ENCODE measurements around the gene SLC2A2.

The SLC2A2 gene

GRCh38 chr3:171026597-171027293 lies at the start of gene SLC2A2:
SLC2A2 (minus strand) TSS chr3:171026720; CDS start chr3:171026670, 50 bp downstream.
- DNase-seq (ENCODE audit: low read depth, low spot score), result no peak

GRCh38 chr3:171072432-171072831 lies 45.9 kb upstream of the SLC2A2 start:
- DNase-seq (ENCODE audit: low read depth, low spot score), result no peak

DNA sequence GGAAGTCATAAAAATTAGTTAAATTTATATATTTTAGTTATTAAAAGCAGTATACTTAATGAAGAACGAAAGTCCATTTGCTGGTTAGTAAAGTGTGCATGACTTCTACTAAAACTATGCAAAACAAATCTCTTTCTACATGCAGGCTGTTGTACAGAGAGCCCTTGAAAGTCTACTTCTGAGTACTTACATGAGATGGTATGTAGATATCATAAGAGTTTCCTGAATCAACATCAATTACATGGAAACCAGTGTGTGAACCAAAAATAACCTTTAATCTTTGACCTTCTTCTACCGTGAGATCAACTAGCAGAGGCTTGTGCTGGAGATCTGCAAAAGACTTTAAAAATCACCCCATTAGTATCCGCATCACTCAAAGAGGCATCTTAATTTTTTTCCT lies 42.1 kb upstream of the SLC2A2 start:
- DNase-seq (ENCODE audit: low read depth, low spot score), result no peak

GRCh38 chr3:171066206-171066605 lies 39.7 kb upstream of the SLC2A2 start:
- no peak for DNase-seq (ENCODE audit: low read depth, low spot score)

- DNase-seq (ENCODE audit: low read depth, low spot score), result no peak
These were observed 39.2 kb upstream of the SLC2A2 start for GRCh38 chr3:171065732-171066131.

DNA sequence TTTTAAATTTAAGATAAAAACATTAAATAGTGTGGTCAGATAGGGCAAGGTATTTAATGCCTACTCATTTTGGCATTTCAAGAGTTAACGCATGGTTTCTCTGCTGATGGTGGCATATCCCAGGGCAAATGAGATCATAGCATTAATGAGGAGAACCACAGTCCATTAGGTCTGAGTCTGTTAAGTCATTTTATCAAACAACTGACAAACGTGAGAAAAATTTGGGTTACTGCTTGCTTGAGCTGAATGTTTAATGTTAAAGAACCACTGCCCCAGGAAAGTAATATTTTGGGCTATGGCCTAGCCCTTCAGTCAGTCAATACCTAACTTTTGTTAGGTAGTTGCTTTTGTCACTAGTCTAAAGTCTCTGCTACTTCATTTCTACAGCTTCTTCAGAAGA lies 37.9 kb upstream of the SLC2A2 start:
- no peak for DNase-seq (ENCODE audit: low read depth, low spot score)

- DNase-seq (ENCODE audit: low read depth, low spot score), result no peak
These were observed 35.2 kb upstream of the SLC2A2 start for GRCh38 chr3:171061749-171062148.

GRCh38 chr3:171059978-171060377 lies 33.5 kb upstream of the SLC2A2 start:
- DNase-seq (ENCODE audit: low read depth, low spot score), result no peak

- no peak for DNase-seq (ENCODE audit: low read depth, low spot score)
These were observed 32.5 kb upstream of the SLC2A2 start for GRCh38 chr3:171058873-171059603.

- DNase-seq (ENCODE audit: low read depth, low spot score), result no peak
These were observed 31.5 kb upstream of the SLC2A2 start for GRCh38 chr3:171058058-171058457.

- no peak for DNase-seq (ENCODE audit: low read depth, low spot score)
These were observed 30.6 kb upstream of the SLC2A2 start for GRCh38 chr3:171057072-171057471.

- DNase-seq (ENCODE audit: low read depth, low spot score), result no peak
These were observed 30.0 kb upstream of the SLC2A2 start for GRCh38 chr3:171056528-171056927.

DNA sequence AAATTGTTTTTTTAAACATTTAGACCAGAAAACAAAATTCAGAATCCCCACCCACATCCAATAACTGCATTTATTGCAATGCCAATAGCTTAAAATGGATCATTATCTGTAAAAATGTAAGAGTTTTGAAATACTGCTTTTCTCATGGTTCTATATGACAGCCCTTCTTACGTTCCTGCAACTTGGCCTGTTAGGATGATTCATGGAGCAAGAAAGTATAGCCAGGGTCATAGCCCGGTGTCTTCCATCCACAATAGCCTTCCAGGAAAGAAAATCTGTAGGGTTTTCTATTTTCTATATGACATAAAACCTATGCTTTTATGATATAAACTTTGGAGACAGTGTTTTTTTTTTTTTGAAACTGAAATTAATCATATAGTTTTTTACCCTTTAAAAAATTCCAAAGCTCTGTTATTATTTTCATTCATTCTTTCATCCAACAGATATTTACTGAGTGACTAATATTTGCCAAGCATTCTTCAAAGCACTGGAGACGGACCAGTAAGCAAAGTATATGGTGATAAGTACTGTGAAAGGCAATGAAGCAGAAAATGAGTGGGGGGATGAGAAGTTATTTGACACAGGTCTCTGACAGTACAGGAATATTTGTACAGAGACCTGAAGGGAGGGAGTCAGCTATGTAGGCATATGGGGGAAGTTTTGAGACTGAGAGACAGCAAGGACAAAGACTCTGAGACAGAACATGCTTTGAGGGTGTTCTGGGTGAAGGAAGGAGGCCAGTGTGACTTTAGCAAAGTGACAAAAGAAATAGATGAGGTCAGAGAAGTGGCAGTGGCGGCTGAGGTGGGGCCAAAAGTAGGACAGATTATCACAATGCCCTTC lies 29.0 kb upstream of the SLC2A2 start:
- no peak for DNase-seq (ENCODE audit: low read depth, low spot score)

GRCh38 chr3:171054921-171055320 lies 28.4 kb upstream of the SLC2A2 start:
- DNase-seq (ENCODE audit: low read depth, low spot score), result no peak

GRCh38 chr3:171054231-171054630 lies 27.7 kb upstream of the SLC2A2 start:
- no peak for DNase-seq (ENCODE audit: low read depth, low spot score)

DNA sequence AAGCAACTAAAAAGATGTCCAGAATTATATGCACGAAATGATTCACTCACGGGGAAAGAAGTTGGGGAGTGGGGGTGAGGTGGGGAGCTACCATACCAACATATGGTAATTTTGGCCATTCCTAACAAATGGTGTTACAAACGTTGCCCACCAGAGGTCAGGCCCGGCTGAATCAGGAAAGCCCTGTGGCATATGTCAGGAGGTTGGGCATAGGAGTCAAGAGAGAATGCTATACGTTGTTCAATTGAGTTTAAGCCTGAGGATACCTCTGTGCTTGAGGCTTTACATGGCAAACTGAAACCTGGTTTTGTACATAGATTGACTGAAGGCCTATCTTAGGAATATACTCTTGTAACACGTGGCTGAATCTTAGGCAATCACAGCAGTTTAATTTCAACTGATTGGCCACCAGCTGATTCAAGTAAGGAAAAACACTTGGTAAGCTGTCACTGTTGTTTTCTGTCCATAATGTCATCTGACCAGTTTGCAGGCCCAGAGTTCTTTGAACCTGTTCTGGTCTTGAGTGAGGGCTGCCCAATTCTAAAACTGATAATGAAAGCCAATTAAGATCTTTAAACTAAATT lies 23.4 kb upstream of the SLC2A2 start:
- no peak for DNase-seq (ENCODE audit: low read depth, low spot score)

DNA sequence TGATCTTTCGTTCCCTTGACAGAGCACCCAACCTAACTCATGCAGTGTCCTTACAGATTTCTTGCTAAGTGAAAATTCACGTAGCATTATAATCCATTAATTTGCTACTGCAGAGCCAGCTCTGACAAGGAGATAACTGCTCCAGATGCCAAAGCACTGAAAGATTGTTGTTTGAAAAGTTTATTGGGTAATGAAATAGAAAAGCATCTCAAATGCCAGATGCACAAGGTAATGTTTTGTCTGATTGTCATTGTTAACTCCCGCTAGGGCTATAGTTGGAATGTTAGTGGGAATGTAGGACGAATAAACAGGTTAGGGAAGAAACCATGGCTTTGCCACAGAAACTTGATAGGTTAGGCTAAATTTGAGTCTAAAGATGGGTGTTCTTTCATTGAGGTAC lies 20.2 kb upstream of the SLC2A2 start:
- DNase-seq (ENCODE audit: low read depth, low spot score), result no peak

- no peak for DNase-seq (ENCODE audit: low read depth, low spot score)
These were observed 18.6 kb upstream of the SLC2A2 start for GRCh38 chr3:171044835-171045793.

DNA sequence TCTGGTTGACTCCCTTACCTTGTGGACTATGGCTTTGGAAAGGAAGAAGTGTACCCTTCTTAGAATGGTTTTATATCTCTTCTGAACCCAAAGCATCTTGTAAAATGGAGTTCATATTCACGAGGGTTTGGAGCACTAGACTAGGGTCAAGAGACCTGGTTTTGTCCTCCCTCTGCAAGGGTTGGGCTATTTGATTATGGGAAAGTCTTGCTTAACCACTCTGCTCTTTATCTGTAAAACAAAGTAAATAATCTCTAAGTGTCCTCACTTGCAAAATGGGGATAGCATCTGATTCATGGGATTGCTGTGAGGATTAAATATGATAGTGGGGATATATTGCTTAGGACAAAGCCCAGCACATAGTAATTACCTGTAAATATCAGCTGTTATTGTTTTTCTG lies 17.9 kb upstream of the SLC2A2 start:
- DNase-seq (ENCODE audit: low read depth, low spot score), result no peak

- DNase-seq (ENCODE audit: low read depth, low spot score), result no peak
These were observed 13.2 kb upstream of the SLC2A2 start for GRCh38 chr3:171039674-171040073.

DNA sequence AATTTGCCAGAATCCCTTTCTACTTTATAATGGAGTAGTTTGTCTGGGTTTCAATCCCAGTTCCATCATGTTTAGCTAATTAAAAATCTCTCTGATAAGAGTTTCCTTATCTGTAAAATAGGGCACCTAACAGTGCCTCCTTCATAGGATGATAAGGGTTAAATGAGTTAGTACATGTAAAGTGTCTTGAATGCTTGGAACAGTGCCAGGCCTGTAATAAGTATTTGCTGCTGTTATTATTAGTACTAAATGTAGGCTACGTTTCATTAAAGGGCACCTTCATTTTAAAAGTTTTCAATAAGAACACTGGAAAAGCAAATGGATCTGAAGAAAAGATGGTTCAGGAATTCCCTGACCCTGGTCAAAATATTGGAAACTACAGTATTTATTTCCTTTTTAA lies 11.8 kb upstream of the SLC2A2 start:
- no peak for DNase-seq (ENCODE audit: low read depth, low spot score)
